ENCODE results near the gene CATSPERZ. TPM values are rescaled to one million over a fixed set of nuclear protein-coding genes. Genes with fewer than 3 reads are reported as not detected.

Gene CATSPERZ
- total and polyA plus RNA-seq, 9 of the 15 experiments (the other 6 are each of a cell fraction or from before 2014, with no cell fraction given), result 0.86 to 8.5 (median 3.5) TPM

- TF ChIP-seq PRDM10 (IDR thresholded peaks at IDR 0.05; ENCODE audit: partially characterized antibody) (no peak), TRIM24 (IDR thresholded peaks at IDR 0.05) (peak; percentile 18 to 63; a peak in 2 of 4 replicates), IFI16 (CRISPR knock-in tag; IDR thresholded peaks at IDR 0.05) (no peak), MITF (IDR thresholded peaks at IDR 0.05) (no peak), DMBX1 (CRISPR knock-in tag; IDR thresholded peaks at IDR 0.05; ENCODE audit: borderline replicate concordance) (no peak), TCF7 (IDR thresholded peaks at IDR 0.05; ENCODE audit: borderline replicate concordance) (no peak), ZNF121 (CRISPR knock-in tag; conservative IDR thresholded peaks at IDR 0.05) (no peak), KDM1A (IDR thresholded peaks at IDR 0.05) (peak in 1 of 2 experiments; percentile 68; a peak in 1 of 4 replicates), ZNF347 (CRISPR knock-in tag; IDR thresholded peaks at IDR 0.05; ENCODE audit: low read depth) (no peak), MAX (CRISPR knock-in tag; IDR thresholded peaks at IDR 0.05) (peak; percentile 68), PHB2 (IDR thresholded peaks at IDR 0.05; ENCODE audit: low read depth) (no peak), MYBL2 (IDR thresholded peaks at IDR 0.05; ENCODE audit: low read depth) (no peak), MYBL2 (CRISPR knock-in tag; IDR thresholded peaks at IDR 0.05; ENCODE audit: borderline replicate concordance) (no peak), ZNF830 (CRISPR knock-in tag; IDR thresholded peaks at IDR 0.05) (no peak), CHD2 (IDR thresholded peaks at IDR 0.05; ENCODE audit: low read depth, low read length) (no peak), CREBBP (IDR thresholded peaks at IDR 0.05; ENCODE audit: low read depth, low read length) (no peak), RFX7 (CRISPR knock-in tag; IDR thresholded peaks at IDR 0.05) (no peak), ZNF311 (CRISPR knock-in tag; IDR thresholded peaks at IDR 0.05) (no peak), CUX1 (CRISPR knock-in tag; IDR thresholded peaks at IDR 0.05) (no peak), ZBTB8A (IDR thresholded peaks at IDR 0.05; ENCODE audit: partially characterized antibody) (no peak), SRSF1 (IDR thresholded peaks at IDR 0.05; ENCODE audit: low read depth, low read length) (no peak)
Observed at GRCh38 chr11:64333556-64333955, 33.4 kb downstream of the CATSPERZ start (continued).
